Cardiac fibroblast (primary cell): ENCODE results near the gene PXMP4.

Experiments used
- DNase-seq, 2 donors: peaks; one replicate each; pipeline versions ENCODE4 v3.0.0 to v3.0.0-alpha.2; 2010; ENCODE audit warnings: low read depth in 2 of 2
- H3K4me3 ChIP-seq, 2 donors: replicated peaks in 1 of 2; 1 replicate in 1 of 2; 2 replicates in 1 of 2; pipeline ENCODE4 v1.5.1; 2011; ENCODE audit warnings: low read depth in 2 of 2, low read length in 2 of 2, mild to moderate bottlenecking in 2 of 2, moderate library complexity in 1 of 2
- CTCF ChIP-seq: IDR thresholded peaks from one replicate; pipeline ENCODE4 v1.5.1; 2011; ENCODE audit warnings: low read depth, mild to moderate bottlenecking, low read length, inconsistent platforms

PXMP4 gene

GRCh38 chr20:33669873-33670640 is 50.1 kb downstream of the PXMP4 start:
- H3K4me3 ChIP-seq = no peak overlapping the region
- TF ChIP-seq CTCF = no peak
- DNase-seq = no peak

DNA sequence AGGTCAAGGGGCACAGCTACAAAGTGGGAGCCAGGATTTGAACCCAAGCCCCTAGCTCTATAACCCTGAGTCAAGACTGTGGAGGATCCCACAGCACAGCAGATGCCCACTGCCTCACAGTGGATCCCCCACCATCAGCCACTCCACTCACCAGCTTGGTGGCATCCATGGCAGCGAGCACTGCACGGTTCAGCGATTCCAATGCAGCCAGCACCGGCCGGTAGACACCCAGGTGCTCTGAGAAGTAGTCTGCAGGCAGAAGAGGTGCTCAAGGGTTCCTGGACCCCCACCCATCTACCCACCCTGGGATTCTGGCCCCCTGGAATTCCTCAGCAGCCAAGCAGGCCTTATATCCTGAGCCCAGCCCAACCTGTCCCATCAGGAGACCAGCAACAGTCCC is 50.9 kb downstream of the PXMP4 start:
- H3K4me3 ChIP-seq = no peak overlapping the region
- no peak for DNase-seq

DNA sequence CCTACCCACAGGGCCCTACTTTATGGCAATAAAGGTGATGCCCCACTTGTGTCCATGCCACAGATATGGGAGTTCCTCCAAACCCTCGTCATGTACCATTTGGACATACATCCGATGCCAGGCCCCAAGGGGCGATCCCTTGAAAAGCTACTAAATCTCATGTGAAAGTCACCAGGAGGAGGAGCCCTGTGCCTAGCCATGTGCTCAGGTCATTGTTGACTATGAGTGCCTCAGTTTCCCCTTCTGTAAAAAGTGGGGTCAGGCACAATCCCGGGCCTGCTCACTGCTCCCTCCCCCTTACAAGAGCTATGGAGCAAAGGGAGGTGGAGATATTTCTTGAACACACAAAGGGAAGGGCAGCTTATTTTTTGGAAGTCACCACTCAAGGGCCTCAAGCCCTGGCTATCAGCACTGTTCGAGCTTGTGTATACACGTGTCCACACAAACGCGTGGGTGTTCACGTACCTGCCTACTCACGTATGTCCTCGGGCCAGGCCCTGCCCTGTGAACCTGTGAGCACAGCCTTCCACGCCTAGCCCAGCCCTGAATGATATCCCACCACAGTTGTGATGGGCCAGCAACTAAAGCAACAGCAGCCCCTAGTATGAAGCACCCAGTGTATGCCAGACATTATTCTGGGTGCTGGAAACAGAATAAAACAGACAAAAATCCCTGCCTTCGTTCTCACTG is 51.5 kb downstream of the PXMP4 start:
- no peak for TF ChIP-seq CTCF
- H3K4me3 ChIP-seq = no peak overlapping the region
- no peak for DNase-seq

More for the DNA sequence above, 50.9 kb downstream of the PXMP4 start:
- TF ChIP-seq CTCF = no peak

- peak; percentile 83 for TF ChIP-seq CTCF
- H3K4me3 ChIP-seq = peak overlapping the region; percentile 33 to 57
- DNase-seq = peak; percentile 78 to 82
Measured at GRCh38 chr20:33667676-33668465, 52.2 kb downstream of the PXMP4 start.

GRCh38 chr20:33667245-33667675 is 52.9 kb downstream of the PXMP4 start:
- TF ChIP-seq CTCF = no peak
- no peak for DNase-seq
- H3K4me3 ChIP-seq = peak overlapping the region; percentile 38 to 57

GRCh38 chr20:33666293-33667244 is 53.5 kb downstream of the PXMP4 start, which contains the start of gene ACTL10:
ACTL10 (plus strand) TSS chr20:33666943; CDS start chr20:33667498, 555 bp downstream.
- TF ChIP-seq CTCF = peak; percentile 53
- H3K4me3 ChIP-seq = peak within 1 kb of the TSS; percentile 38 to 57
- DNase-seq = peak; percentile 99
